RPMI8226 (cell line): ENCODE measurements around the gene AFF3.

Experiments
- DNase-seq: peaks from one replicate; pipeline ENCODE4 v3.0.0-alpha.2; 2015

The AFF3 gene

DNA sequence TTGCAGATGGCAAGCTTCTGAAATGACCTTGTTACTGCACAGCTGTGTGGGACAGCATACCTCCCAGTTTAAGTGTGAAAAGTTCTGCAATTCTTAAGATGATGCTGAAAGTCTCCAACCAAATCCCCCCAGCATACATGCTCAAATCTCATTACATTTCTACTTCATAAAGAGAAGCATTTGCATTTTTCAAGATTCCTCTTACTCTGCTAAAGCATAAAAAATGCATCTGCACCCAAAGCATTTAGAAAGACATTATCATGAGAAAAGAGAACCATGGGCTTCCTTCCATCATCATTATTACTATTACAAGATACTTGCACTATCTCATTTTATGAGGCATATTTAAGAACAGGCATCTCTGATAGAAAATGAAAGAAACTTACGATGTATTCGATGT, 415.7 kb downstream of the AFF3 start:
- DNase-seq: no peak

DNA sequence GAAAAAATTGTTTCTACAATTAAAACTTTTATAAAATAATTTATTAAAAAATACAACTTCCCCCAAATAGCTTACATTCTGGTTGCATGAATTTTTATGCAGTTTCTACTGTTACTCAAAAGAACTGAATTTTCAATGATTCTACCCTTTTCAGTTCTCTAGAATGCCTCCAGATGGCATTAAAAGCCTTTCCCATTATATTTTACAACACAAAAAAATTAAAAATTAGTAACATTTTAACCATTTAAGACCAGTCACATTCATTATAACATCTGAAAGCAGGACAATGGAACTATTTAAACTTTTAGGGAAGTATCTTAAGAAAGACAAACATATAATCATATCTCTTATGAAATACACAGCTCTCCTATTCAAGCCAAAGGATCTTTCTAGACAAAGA, 416.6 kb downstream of the AFF3 start:
- no peak for DNase-seq

GRCh38 chr2:99722476-99722875, 419.9 kb downstream of the AFF3 start:
- no peak for DNase-seq

DNA sequence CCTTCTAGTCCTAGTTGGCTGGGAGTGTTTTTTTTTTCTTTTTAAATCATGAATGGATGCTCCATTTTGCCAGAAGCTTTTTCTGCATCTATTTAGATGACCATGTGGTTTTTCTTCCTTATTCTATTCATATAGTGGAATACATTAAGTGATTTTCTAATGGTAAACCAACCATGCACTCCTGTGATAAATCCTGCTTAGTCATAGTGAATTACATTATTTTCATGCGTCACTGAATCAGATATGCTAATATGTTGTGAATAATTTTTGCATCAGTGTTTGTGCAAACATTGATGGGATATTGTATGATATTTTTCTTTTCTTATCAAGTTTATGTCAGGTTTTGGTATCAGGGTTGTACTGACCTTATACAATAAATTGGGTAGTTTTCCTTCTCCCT, 423.3 kb downstream of the AFF3 start:
- DNase-seq: no peak

- DNase-seq: no peak
These were observed 426.4 kb downstream of the AFF3 start for GRCh38 chr2:99715956-99716355.

- no peak for DNase-seq
These were observed 428.0 kb downstream of the AFF3 start for GRCh38 chr2:99714349-99714748.

GRCh38 chr2:99711144-99711543, 431.2 kb downstream of the AFF3 start:
- DNase-seq: no peak

DNA sequence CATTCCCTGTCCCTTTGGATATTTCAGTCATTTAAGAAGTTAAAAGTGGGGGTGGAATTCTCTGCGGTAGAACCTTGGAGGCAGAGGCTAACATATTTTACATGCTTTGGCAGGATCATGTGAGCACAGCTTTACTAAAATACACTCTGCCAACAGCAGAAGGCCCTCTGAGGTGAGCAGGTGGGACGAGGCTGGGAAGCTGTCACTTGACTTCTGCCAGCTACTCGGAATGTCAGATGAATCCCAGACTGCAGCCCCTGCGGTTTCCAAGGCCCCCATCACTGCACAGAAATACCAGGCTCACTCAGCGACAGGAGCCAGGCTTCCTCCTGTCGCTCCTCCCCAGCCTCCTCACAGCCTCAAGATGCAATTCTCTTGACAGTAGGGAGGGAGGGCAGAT, 431.7 kb downstream of the AFF3 start:
- DNase-seq: no peak

- no peak for DNase-seq
These were observed 433.2 kb downstream of the AFF3 start for GRCh38 chr2:99709229-99709628.

- DNase-seq: no peak
These were observed 434.2 kb downstream of the AFF3 start for GRCh38 chr2:99708231-99708630.

DNA sequence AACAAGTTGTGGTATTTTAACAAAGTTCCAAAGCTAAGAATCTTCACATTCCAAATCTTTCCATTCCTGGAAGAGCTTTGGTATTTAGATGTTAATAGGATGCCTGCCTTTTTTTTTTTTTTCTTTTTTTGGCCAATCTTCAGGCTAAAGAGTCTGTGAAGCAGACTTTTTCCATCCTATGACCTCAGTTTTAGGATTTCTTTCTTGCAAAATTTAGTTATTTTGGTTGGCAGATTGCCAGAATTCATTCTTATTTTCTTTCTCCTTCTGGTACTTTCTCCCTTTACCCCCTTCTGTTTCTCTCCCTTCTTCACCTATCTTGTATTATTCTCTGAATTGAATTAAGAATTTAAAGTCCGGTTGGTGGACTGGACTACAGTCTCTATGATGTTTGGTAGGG, 434.8 kb downstream of the AFF3 start:
- no peak for DNase-seq

DNA sequence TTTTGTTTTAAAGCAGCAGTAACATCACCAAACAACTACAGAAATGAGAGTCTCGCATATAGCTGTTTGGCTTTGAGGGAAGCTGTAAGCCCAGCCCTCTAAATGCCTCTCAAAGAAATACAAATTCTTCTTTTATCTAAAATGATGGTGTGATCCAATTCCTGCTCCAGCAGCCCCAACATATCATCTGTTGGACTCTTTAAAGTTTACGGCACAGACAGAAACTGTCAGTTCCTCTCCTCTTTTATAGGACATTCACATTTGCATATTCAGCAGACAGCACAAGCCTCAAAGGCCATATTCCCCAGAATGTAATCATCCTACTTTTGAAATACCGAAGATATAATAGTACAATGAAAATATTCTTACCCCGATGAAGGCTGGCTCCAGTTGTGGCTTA, 435.7 kb downstream of the AFF3 start:
- DNase-seq: no peak

- DNase-seq: no peak
These were observed 440.9 kb downstream of the AFF3 start for GRCh38 chr2:99701503-99701902.

DNA sequence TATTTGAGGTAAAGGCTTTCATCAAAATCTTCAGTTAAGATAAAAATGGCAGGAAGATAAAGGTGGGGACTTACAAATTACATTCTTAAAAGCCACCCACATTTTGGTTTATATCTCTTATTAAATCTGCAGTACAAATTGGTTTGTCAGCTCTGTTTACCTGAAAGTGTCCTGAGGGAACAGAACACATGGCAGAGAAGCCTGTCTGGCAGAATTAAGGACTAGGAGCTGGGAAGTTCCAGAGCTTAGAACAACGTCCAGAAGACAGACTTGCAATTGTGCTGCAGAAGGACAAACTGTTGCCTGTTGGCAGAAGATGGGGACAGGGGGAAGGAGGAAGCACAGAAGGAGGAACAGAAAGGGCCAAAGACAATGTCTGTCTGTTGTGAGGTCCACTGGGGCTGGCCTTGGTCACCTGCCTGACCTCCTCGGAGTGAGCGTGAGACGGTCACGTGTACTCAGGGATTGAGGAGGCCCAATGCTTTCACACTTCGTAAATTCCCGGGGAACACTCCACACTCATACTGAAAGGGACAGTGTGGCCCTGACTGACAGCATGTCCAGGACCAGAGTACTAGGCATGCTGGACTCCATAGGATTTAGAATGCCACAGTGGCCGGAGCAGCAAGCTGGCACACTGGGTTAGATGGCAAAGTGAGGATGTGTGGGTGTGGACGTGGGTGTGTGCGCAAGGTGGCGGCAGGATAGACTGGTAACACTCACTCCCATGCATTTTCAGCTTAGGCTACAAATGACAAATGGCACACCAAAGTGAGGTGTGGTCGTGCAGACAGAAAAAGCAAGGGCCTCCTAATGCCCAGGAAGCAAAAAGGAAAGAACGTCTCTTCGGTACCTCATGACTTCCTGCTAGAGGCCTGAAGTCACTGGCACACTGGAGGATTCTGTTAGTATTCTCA, 441.6 kb downstream of the AFF3 start:
- no peak for DNase-seq

GRCh38 chr2:99698896-99699295, 443.5 kb downstream of the AFF3 start:
- no peak for DNase-seq

DNA sequence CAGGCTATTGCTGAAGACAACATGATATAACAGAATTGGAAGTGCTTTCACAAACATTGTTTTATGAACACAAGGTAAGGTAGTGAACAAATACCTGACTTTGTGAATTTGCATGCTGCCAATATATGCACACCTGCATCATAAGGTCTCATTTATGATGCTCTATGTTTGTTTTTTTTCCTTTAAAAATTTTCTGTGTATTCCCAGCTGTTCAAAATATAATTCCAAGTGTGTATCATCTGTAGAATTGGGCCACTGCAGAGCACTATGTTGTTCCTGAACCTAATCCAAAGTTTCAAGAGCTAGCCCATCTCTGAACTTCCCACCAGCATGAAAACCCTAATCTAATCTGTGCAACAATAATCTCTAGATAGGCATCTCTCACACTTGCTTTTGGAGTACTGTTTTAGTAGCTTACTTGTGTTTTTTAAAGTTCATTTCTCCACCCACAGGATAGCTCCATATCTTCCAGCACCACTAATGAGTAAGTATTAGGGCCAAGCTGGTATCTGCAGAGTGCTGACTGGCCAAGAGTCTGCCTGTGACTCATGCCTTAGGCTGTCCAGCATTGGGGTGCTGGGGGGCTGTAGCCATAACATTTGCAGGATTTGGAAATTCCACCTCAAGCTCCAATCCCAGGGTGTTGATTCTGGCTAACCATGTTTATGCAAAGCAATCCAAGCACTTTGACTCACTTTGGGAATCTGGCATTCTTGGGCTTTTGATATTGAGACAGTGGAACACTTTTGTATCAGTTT, 444.4 kb downstream of the AFF3 start:
- DNase-seq: no peak

DNA sequence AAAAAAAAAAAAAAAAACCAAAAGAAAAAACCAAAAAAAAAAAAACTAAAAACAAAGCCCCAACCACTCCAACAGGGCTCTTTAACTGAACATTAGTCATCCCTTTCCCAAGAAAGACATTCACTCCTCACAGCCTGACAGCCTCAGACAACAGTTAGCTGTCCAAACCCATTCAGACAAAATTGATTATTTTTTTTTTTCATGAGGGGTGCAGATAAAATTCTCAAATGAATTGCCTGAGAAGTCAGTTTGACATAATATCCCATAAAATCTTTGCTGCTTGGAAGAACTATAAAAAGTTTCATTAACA, 446.5 kb downstream of the AFF3 start:
- no peak for DNase-seq

DNA sequence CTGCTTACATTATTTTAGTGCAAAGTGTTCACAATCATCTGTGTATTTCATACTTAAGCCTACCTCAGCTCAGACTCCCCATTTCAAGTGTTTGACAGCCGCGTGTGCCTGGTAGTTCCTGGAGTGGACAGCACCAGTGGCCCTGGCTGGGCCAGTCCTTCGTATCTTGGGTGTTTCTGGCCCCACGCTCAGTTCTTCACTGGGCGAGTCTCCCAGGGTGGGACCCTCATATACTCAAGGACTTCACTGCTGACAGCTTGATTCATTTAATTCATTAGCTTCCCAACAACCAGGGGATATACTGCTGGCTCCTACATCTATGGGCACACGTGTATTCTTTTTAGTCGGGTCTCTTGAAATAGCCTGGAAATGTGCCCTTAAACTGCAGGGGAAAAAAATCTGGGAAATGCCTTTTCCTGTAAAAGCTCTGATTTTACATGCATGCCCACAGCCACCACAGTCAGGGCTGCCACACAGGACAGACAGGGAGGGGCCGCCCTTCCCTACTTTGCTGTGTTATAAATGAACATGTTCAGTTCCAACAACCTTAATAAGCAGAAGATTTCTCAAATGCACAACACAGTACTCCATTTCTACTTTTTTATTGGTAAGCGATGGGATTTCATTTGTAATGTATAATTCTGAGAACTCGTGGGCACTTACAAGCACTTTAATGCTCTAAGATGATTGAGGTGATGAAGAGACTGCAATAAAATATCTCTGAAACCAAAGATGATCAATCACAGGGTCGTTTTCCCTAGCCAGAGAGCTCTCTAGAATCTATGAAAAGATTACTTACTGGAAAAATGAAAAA, 447.1 kb downstream of the AFF3 start:
- no peak for DNase-seq

- DNase-seq: no peak
These were observed 448.1 kb downstream of the AFF3 start for GRCh38 chr2:99694331-99694730.

GRCh38 chr2:99692785-99693184, 449.6 kb downstream of the AFF3 start:
- DNase-seq: peak; percentile 21

DNA sequence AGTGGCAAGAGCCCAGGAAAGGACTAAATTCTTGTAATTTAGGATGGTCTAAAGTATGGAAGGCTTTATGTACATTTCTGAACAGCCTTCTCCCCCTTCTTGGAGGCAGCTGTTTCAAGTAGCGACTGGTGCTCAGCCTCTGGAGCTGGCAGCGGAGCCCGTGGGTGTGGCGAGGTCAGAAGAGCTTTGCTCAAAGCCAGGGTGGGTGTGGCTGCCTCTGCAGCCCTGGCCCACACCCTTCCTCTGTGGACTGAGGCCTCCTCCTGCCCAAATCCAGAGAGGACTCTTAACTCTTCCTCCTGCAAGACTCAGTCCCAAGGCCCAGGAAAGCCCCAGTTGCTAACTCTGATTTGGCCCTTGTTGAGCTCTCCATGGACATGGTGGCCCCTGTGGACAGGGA, 450.5 kb downstream of the AFF3 start:
- no peak for DNase-seq

GRCh38 chr2:99689145-99689742, 453.1 kb downstream of the AFF3 start:
- DNase-seq: no peak

DNA sequence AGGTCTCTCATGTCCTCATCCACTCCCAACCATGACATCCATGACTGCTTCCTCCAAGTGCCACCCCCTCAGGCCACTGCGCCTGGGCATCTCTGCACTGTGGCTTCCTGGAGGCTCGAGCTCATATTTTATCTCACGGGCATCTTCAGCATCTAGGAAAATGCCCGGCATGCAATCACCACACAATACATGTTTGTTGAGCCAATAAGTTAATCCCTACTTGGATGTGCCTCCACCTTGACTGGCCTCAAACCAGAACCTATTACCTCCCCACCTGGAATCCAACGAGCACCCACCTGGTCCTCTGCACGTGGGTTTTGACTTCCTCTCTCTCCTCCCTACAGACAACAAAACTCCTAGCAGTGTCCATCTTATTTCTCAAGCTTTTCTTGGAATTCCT, 453.7 kb downstream of the AFF3 start:
- DNase-seq: no peak
